OCI-LY7 (cell line): ENCODE measurements around the gene FYN.

Source experiments
- CTCF ChIP-seq: fragments of 200-600 bp; sonication (generic); conservative IDR thresholded peaks from 2 replicates; pipeline ENCODE4 v1.5.1; 2014; ENCODE audit warnings: mild to moderate bottlenecking, antibody characterized with exemption, low read length, moderate library complexity, mixed read lengths
- EZH2phosphoT487 ChIP-seq: fragments of 200-600 bp; sonication (generic); IDR thresholded peaks from 2 replicates; pipeline ENCODE4 v1.6.1; 2018; ENCODE audit warnings: low read depth, borderline replicate concordance, mild to moderate bottlenecking, mixed run types, antibody characterized with exemption, low read length, moderate library complexity, mixed read lengths

DNA sequence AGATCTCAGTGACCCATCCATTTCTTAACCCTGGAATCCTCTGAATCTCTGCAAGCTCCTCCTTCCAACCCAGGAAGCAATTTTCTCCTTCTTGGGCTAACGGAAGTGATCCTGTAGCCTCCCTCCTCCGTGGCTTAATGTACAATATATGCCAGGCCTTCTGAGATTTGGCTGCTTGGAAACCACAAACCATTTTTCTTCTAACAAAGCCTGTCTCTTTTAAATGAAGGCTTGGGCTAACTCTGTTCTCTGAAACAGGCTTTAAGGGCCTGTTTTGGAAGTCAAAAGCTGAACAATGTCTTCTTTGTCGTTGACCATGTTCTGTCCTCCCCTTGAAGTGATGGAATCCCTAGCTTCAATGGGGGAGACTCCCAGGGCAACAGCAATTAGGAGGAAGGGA, 14.9 kb downstream of the FYN start:
- no peak for TF ChIP-seq CTCF
- no peak for TF ChIP-seq EZH2phosphoT487
